NB4 (cell line): ENCODE data around the gene UBE2D2.
"Not testable (repeated sequence)": the region's sequence is repeated elsewhere in the genome, so short reads cannot be mapped to it uniquely, and the experiment has no call there.

Experiments used
- CTCF ChIP-seq: IDR thresholded peaks from one replicate; pipeline ENCODE4 v1.5.1; 2012; ENCODE audit warnings: low read depth, low read length
- MAX ChIP-seq: IDR thresholded peaks from 2 replicates; pipeline ENCODE4 v1.6.1; 2011; ENCODE audit warnings: low read depth, low read length
- MYC ChIP-seq: IDR thresholded peaks from 2 replicates; pipeline ENCODE4 v1.6.1; 2011; ENCODE audit warnings: low read depth, low read length
- POLR2A ChIP-seq: IDR thresholded peaks from 2 replicates; pipeline ENCODE4 v1.6.1; 2011; ENCODE audit warnings: mild to moderate bottlenecking; ENCODE audit not compliant: insufficient read length; ENCODE audit errors: extremely low read depth

- TF ChIP-seq CTCF, POLR2A, MAX, MYC: not testable (repeated sequence)
These were observed 34.1 kb upstream of the UBE2D2 start for GRCh38 chr5:139527090-139527470.
